Upper lobe of right lung (tissue), 1 donor: Measurements from ENCODE around the gene MAPK6. TPM values are rescaled to one million over a fixed set of nuclear protein-coding genes. Genes with fewer than 3 reads are reported as not detected.
A peak's percentile ranks its signal among the peaks of the same experiment; 100 is the strongest.

Source experiments
- ATAC-seq: fragments of 200-7000 bp; cut with Tn5 transposase; one replicate; pipeline ENCODE4 v1.9.1; 2020; ENCODE audit warnings: mild to moderate bottlenecking, moderate library complexity
- DNase-seq: peaks from one replicate; pipeline ENCODE4 v3.0.0-alpha.2; 2020
- H3K27ac ChIP-seq: fragments of 200-600 bp; one replicate; pipeline ENCODE4 v1.8.0; 2022
- H3K27me3 ChIP-seq: fragments of 200-600 bp; one replicate; pipeline ENCODE4 v1.8.0; 2022; ENCODE audit warnings: mild to moderate bottlenecking
- H3K36me3 ChIP-seq: fragments of 200-600 bp; one replicate; pipeline ENCODE4 v1.8.0; 2022
- H3K4me1 ChIP-seq: fragments of 200-600 bp; one replicate; pipeline ENCODE4 v1.8.0; 2022
- H3K4me3 ChIP-seq: fragments of 200-600 bp; one replicate; pipeline ENCODE4 v1.8.0; 2022; ENCODE audit warnings: mild to moderate bottlenecking
- H3K9me3 ChIP-seq: fragments of 200-600 bp; one replicate; pipeline ENCODE4 v1.8.0; 2022
- CTCF ChIP-seq: fragments of 200-600 bp; IDR thresholded peaks from one replicate; pipeline ENCODE4 v1.8.0; 2022; ENCODE audit warnings: antibody characterized with exemption
- intact Hi-C: fragments of 100-400 bp; cut with DNase I; formaldehyde crosslinking; loops from one replicate; pipeline ENCODE4 v1.11.0; 2022
- total RNA-seq: library from RNA; stranded (reverse); fragmentation: NEBNext Ultra II Directional; extraction: Animal tissue kit (Norgen Biotek cat#: 25700); gene quantifications from one replicate; pipeline ENCODE4 v1.2.1, GENCODE V29; 2021
- donor health status: DM: no; HTN: yes; CAD: no; lungs with severe emphysema.

Gene MAPK6
- total RNA-seq, 1 donor from 2014 or later: 20.9 TPM

GRCh38 chr15:52098323-52098722, 79.3 kb downstream of the MAPK6 start:
- H3K4me3 ChIP-seq: no peak overlapping the region
- no peak for ATAC-seq
- no peak for DNase-seq
- H3K27me3 ChIP-seq: no peaks in the 10 kb centered on the region
- TF ChIP-seq CTCF: no peak
- peaks cover 20% of the 10 kb centered on the region for H3K4me1 ChIP-seq
- no peaks in the 10 kb centered on the region for H3K9me3 ChIP-seq
- H3K36me3 ChIP-seq: no peaks in the 10 kb centered on the region
- intact Hi-C loops: no loop called here
- H3K27ac ChIP-seq: no peak overlapping the region

- no peak overlapping the region for H3K27ac ChIP-seq
- no peak for ATAC-seq
Observed at GRCh38 chr15:52099651-52100272, 80.7 kb downstream of the MAPK6 start.

GRCh38 chr15:52100807-52101442, 81.9 kb downstream of the MAPK6 start:
- intact Hi-C loops: no loop called here
- H3K4me1 ChIP-seq: peaks cover 10% of the 10 kb centered on the region
- peak; percentile 84 for DNase-seq
- H3K4me3 ChIP-seq: no peak overlapping the region
- H3K9me3 ChIP-seq: no peaks in the 10 kb centered on the region
- ATAC-seq: no peak
- TF ChIP-seq CTCF: no peak
- no peaks in the 10 kb centered on the region for H3K36me3 ChIP-seq
- no peaks in the 10 kb centered on the region for H3K27me3 ChIP-seq
- H3K27ac ChIP-seq: no peak overlapping the region

More at GRCh38 chr15:52099651-52100272, 80.7 kb downstream of the MAPK6 start:
- Histone ChIP-seq H3K4me1 (peaks cover 10% of the 10 kb centered on the region), H3K9me3 (no peaks in the 10 kb centered on the region), H3K27me3 (no peaks in the 10 kb centered on the region), H3K4me3 (no peak overlapping the region), H3K36me3 (no peaks in the 10 kb centered on the region)
- TF ChIP-seq CTCF: no peak
- no peak for DNase-seq
- intact Hi-C loops: no loop called here

- no peaks in the 10 kb centered on the region for H3K36me3 ChIP-seq
- ATAC-seq (peak; percentile 26), DNase-seq (no peak)
- intact Hi-C loops: no loop called here
- H3K27me3 ChIP-seq: no peaks in the 10 kb centered on the region
- H3K9me3 ChIP-seq: no peaks in the 10 kb centered on the region
- no peak overlapping the region for H3K4me3 ChIP-seq
- peaks cover 10% of the 10 kb centered on the region for H3K4me1 ChIP-seq
- no peak overlapping the region for H3K27ac ChIP-seq
- no peak for TF ChIP-seq CTCF
Observed at GRCh38 chr15:52101542-52102323, 82.7 kb downstream of the MAPK6 start.

GRCh38 chr15:52102463-52102862, 83.4 kb downstream of the MAPK6 start:
- Histone ChIP-seq H3K27ac (no peak overlapping the region), H3K4me3 (no peak overlapping the region), H3K27me3 (no peaks in the 10 kb centered on the region), H3K4me1 (peaks cover 7% of the 10 kb centered on the region), H3K36me3 (no peaks in the 10 kb centered on the region), H3K9me3 (no peaks in the 10 kb centered on the region)
- DNase-seq (no peak), ATAC-seq (no peak)
- TF ChIP-seq CTCF: no peak
- intact Hi-C loops: no loop called here
